ENCODE measurements around the gene TMEM135. TPM values are rescaled to one million over a fixed set of nuclear protein-coding genes. Genes with fewer than 3 reads are reported as not detected.
"Not testable (repeated sequence)": the region's sequence is repeated elsewhere in the genome, so short reads cannot be mapped to it uniquely, and the experiment has no call there.

The TMEM135 gene
- total RNA-seq (10 to 100 TPM; 23.9 to 25.3 TPM), total RNA-seq (14.5 to 26.4 reads per million in 2 donors)

DNA sequence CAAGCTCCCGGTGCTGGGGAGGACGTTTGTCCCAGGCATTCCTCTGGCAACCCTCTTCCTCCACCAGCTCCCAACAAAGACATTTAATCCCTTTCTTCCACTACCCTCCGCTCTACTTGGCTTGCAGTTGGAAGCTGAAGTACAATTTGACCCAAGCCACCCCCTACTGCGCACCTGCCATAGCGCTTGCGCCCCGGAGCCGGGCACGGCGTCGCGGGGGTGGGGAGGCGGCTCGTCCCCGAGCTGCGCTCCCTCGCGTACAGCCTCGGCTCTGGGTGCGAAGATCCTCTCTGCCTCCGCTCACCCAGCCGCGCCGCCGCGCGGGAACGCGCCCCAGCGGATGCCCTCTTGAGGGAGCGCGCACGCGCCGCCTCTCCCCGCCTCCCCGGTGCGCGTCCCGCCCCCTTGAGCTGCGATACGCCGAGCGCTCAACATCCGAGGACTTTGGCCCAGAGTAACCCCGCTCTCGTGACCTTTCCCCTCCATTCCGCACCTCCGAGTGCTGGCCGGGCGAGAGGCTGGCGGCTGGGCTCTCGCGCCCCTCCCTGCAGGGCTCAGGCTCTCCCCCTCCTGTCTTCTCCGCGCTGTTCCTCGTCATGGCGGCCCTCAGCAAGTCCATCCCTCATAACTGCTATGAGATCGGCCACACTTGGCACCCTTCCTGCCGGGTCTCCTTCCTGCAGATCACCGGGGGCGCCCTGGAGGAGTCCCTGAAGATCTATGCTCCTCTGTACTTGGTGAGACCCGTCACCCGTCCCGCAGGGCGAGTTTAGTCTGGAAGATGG is at the start of gene TMEM135:
TSS of gene TMEM135 (plus strand) at position 485 of the 785 bp plus-strand sequence. CDS start at position 597, 112 bp downstream.
- Mint-ChIP-seq H3K27me3 (peaks cover 5% of the 10 kb centered on the region), H3K4me1 (peaks cover 41% of the 10 kb centered on the region), H3K27ac (peak within 1 kb of the TSS; percentile 83), H3K36me3 (ENCODE audit: low read depth) (no peaks in the 10 kb centered on the region), H3K4me3 (peak within 1 kb of the TSS; percentile 98)
- no peaks in the 10 kb centered on the region for H3K9me3 ChIP-seq (ENCODE audit: control insufficient read depth, low read length, poor library complexity, severe bottlenecking)
- ATAC-seq = peak; percentile 97
- peak; percentile 83 to 88 (median 84) for DNase-seq

DNA sequence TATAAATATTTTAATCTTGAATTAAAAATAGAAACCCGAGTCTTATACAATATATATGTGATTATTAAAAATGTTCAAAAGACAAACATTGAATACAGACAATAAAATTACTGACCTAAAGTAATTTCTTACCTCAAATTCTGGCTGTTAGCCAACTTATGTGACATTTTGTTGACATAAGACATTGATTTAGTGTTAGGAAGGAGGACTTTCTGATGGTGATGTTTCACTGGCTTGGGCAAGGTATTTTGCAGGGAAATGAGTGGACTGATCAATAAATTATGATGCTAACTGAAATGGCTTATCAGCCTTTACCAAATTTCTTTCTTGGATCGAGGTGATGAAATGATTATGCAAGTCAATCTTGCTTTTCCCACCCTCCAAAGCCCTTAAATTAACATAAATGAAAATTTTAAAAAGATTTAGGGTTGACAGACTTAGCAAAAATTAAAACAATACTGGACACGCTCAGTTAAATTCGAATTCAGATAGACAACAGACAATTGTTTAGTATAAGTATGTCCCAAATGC is 49.3 kb upstream of the TMEM135 start:
- DNase-seq (no peak), ATAC-seq (no peak)
- peaks cover 46% of the 10 kb centered on the region for H3K27me3 Mint-ChIP-seq
- no peaks in the 10 kb centered on the region for H3K36me3 Mint-ChIP-seq (ENCODE audit: low read depth)
- no peaks in the 10 kb centered on the region for H3K9me3 ChIP-seq (ENCODE audit: control insufficient read depth, low read length, poor library complexity, severe bottlenecking)
- H3K4me3 Mint-ChIP-seq = no peak overlapping the region
- no peak overlapping the region for H3K27ac Mint-ChIP-seq
- H3K4me1 Mint-ChIP-seq = no peaks in the 10 kb centered on the region

DNA sequence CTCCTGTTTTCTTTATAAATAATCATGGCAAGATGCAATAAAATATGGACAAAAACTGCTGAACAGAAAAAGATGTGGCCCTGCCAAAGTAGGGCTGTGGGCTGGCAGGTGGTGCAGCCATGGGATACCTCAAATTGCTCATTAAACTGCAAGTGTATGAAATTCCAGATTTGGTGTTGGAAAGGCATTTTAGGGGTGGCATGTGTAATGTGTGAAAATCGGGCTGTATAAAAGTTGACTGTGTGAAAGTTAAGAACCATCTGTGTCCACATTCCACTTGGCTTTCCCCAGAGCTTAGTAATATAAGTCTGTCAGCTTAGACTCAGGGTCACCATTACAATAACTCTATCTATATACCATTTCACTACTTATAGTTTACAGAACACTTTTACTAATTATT is 47.7 kb upstream of the TMEM135 start:
- no peaks in the 10 kb centered on the region for H3K36me3 Mint-ChIP-seq (ENCODE audit: low read depth)
- ATAC-seq (no peak), DNase-seq (no peak)
- no peaks in the 10 kb centered on the region for H3K4me1 Mint-ChIP-seq
- no peak overlapping the region for H3K27ac Mint-ChIP-seq
- no peaks in the 10 kb centered on the region for H3K9me3 ChIP-seq (ENCODE audit: control insufficient read depth, low read length, poor library complexity, severe bottlenecking)
- peaks cover 36% of the 10 kb centered on the region for H3K27me3 Mint-ChIP-seq
- no peak overlapping the region for H3K4me3 Mint-ChIP-seq

DNA sequence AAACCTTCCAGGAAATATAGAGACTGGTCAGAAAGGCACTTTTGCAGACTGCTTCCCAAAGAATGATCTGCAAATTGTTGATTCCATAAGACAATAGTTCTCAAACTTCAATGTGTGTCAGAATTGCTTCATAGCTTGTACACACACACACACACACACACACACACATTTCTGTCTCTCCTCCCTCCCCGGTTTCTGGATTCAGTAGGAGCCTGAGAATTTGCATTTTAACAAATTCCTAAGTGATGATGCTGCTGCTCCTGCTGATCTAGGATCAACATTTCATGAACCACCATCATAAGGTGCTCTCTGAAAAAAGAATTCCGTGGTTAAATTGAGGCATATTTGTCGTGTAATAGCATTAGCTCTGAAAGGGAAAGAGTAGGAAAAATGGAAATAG is 47.2 kb upstream of the TMEM135 start:
- no peaks in the 10 kb centered on the region for H3K36me3 Mint-ChIP-seq (ENCODE audit: low read depth)
- H3K27ac Mint-ChIP-seq = no peak overlapping the region
- ATAC-seq = no peak
- H3K4me3 Mint-ChIP-seq = no peak overlapping the region
- no peak for DNase-seq
- H3K27me3 Mint-ChIP-seq = peaks cover 31% of the 10 kb centered on the region
- H3K4me1 Mint-ChIP-seq = no peaks in the 10 kb centered on the region
- no peaks in the 10 kb centered on the region for H3K9me3 ChIP-seq (ENCODE audit: control insufficient read depth, low read length, poor library complexity, severe bottlenecking)

DNA sequence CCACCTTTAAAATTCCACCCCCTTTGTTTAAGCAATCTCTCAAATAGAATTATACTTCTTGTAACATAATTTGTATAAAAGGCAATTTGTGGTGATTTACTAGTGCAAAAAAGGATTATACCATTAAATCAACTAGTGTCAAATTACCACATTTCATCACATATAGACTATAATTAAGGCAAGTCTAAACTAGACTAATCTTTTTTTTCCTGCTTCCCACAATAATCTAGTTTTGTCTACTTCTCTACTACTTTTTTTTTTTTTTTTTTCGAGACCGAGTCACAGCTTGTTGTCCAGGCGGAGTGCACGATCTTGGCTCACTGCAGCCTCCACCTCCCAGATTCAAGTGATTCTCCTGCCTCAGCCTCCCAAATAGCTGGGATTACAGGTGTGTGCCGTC is 46.4 kb upstream of the TMEM135 start:
- Mint-ChIP-seq H3K27ac (no peak overlapping the region), H3K4me1 (no peaks in the 10 kb centered on the region), H3K27me3 (peaks cover 24% of the 10 kb centered on the region), H3K36me3 (ENCODE audit: low read depth) (no peaks in the 10 kb centered on the region), H3K4me3 (no peak overlapping the region)
- H3K9me3 ChIP-seq (ENCODE audit: control insufficient read depth, low read length, poor library complexity, severe bottlenecking) = no peaks in the 10 kb centered on the region
- DNase-seq (no peak), ATAC-seq (no peak)

DNA sequence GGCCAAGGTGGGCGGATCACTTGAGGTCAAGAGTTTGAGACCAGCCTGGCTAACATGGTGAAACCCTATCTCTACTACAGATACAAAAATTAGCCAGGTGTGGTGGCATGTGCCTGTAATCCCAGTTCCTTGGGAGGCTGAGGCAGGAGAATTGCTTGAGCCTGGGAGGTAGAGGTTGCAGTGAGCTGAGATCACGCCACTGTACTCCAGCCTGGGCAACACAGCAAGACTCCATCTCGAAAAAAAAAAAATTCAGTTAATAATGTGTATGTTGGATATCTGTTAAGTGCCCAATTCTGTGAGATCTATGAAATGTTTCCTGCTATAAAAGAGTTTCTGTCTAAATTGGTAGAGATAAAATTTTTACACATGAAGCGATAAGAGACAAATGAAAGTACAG is 45.4 kb upstream of the TMEM135 start:
- not testable (repeated sequence) for H3K9me3 ChIP-seq (ENCODE audit: control insufficient read depth, low read length, poor library complexity, severe bottlenecking); H3K27ac Mint-ChIP-seq; H3K36me3 Mint-ChIP-seq (ENCODE audit: low read depth); H3K4me3 Mint-ChIP-seq; DNase-seq; H3K4me1 Mint-ChIP-seq; ATAC-seq
- H3K27me3 Mint-ChIP-seq = peaks cover 24% of the 10 kb centered on the region

DNA sequence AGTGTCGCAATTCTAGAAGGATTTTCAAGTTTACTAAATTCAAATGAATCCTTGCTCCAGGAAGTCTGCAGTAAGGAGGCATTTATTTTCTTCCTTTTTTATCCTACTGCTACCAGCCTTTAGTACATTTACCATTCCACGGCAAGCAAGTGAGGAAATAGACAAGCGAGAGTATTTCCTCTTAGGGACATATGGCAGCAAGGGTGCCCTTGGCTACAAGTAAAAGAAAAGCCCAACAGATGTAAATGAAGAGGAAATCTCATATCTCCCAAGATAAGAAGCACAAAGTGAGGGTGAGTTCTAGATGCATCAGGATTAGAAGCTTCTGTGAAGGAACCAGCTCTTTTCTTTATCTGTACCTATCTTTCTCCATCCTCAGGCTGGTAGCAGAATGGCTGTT is 44.7 kb upstream of the TMEM135 start:
- H3K4me1 Mint-ChIP-seq = no peaks in the 10 kb centered on the region

DNA sequence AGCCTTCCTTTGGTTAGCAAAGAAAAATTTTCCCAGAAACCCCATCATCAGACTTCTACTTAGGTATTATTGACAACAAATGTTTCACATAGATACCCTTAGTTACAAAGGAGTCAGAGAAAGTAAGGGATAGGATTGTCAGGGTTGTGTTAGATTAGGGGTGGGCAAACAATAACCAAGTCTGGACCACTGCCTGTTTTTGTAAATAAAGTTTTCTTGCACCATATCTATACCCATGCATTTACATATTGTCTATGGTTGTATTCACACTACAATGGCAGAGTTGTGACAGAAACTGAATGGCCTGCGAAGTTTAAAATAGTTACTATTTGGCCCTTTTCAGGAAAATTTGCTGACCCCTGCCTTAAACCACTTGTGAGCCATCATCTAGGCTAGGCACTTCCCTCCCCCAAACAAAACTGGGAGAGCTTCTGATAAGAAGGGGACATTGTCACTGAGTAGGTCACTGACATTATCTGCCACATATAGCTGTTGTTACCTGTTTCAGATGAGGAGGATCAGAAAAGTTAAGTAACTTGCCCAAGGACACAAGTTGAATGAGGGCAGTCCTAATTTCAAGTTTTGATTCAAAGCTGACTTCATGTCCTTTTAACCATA is 40.7 kb upstream of the TMEM135 start:
- ATAC-seq (no peak), DNase-seq (no peak)
- peaks cover 14% of the 10 kb centered on the region for H3K27me3 Mint-ChIP-seq
- no peaks in the 10 kb centered on the region for H3K4me1 Mint-ChIP-seq
- H3K27ac Mint-ChIP-seq = no peak overlapping the region
- H3K4me3 Mint-ChIP-seq = no peak overlapping the region
- no peaks in the 10 kb centered on the region for H3K9me3 ChIP-seq (ENCODE audit: control insufficient read depth, low read length, poor library complexity, severe bottlenecking)
- H3K36me3 Mint-ChIP-seq (ENCODE audit: low read depth) = no peaks in the 10 kb centered on the region

More for the DNA sequence above, 44.7 kb upstream of the TMEM135 start:
- H3K9me3 ChIP-seq (ENCODE audit: control insufficient read depth, low read length, poor library complexity, severe bottlenecking) = no peaks in the 10 kb centered on the region
- Mint-ChIP-seq H3K27me3 (peaks cover 24% of the 10 kb centered on the region), H3K36me3 (ENCODE audit: low read depth) (no peaks in the 10 kb centered on the region), H3K27ac (no peak overlapping the region), H3K4me3 (no peak overlapping the region)
- ATAC-seq = no peak
- no peak for DNase-seq

DNA sequence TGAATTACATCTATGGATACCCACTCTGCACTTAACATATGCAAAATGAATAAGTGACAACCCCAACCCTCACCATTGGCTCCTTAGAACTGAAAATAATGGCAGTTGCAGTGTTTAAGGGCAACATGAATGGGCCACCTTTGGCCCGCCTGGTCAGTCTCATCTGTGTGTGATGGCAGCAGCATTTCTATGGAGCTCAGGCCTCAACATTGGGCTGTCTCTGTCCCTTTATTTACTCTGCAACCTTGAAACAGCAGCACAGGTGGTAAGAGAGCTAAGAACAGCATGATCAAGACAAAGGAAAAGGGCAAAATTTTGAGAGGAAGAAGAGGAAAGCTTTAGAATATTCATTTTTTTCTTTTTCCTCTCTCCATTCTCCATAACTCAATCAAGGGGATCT is 38.3 kb upstream of the TMEM135 start:
- Mint-ChIP-seq H3K27ac (no peak overlapping the region), H3K4me1 (no peaks in the 10 kb centered on the region), H3K27me3 (peaks cover 4% of the 10 kb centered on the region), H3K4me3 (no peak overlapping the region), H3K36me3 (ENCODE audit: low read depth) (no peaks in the 10 kb centered on the region)
- no peak for DNase-seq
- no peaks in the 10 kb centered on the region for H3K9me3 ChIP-seq (ENCODE audit: control insufficient read depth, low read length, poor library complexity, severe bottlenecking)
- ATAC-seq = no peak

DNA sequence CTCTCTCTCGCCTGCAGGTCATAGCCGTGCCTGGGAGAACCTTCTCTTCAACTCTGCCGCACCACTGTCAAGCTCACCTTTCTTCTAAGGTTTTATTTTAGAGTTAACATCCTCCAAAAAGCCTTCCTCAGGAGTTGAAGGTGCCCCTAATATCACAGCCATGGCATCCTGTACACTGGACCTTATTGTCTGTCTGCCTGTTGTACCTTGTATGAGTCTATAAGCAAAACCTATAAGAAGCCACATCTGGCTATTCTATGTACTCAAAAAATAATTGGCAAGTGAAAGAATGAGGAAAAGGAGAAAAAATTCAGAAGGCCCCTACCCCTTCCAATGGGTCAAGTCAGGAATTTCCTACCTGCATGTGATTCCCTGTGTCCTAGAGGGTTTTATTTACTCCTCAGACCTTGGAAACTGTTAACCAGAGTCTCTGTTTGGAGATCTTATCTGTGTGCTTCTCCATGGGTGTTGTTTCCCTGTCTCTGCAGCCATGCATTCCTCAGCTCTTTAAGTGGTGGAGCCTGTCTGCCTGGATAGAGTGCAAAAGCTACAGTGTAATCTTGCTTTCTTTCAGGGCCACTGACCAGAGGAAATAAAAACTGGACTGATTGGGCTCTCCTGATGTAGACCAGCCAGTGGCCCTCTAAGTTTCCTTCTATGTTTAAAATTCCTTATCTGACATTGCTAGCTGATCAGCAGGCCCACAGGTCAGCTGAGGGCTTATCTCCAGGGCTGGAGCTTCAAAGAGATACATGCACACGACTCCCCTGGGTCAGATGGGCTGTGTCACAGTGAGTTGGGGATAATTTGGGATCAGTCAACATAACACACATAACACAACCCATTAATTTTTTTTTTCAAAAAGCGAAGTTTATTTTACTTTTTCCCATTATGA is 37.6 kb upstream of the TMEM135 start:
- no peak for ATAC-seq
- Mint-ChIP-seq H3K36me3 (ENCODE audit: low read depth) (no peaks in the 10 kb centered on the region), H3K27me3 (peaks cover 10% of the 10 kb centered on the region), H3K27ac (no peak overlapping the region), H3K4me3 (no peak overlapping the region), H3K4me1 (no peaks in the 10 kb centered on the region)
- DNase-seq = no peak
- H3K9me3 ChIP-seq (ENCODE audit: control insufficient read depth, low read length, poor library complexity, severe bottlenecking) = no peaks in the 10 kb centered on the region

DNA sequence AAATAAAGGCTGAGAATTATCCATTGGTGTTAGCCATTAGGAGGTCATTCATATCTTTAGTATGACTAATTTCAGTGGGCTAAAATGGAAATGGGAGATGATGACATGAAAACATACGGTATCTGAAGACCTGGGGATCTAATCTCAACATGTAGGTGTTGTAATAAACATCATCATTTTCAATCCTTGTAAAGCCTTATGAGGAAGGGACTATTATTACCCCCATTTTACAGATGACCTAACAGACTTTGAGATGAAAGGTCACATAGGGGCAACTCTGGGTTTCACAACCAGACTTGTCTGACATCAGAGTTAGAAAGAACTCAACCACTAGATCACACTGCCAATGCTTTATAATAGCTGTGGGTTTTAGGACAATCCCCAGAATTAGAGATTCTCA is 34.8 kb upstream of the TMEM135 start:
- Mint-ChIP-seq H3K27me3 (peaks cover 26% of the 10 kb centered on the region), H3K4me1 (no peaks in the 10 kb centered on the region), H3K36me3 (ENCODE audit: low read depth) (no peaks in the 10 kb centered on the region), H3K4me3 (no peak overlapping the region), H3K27ac (no peak overlapping the region)
- no peaks in the 10 kb centered on the region for H3K9me3 ChIP-seq (ENCODE audit: control insufficient read depth, low read length, poor library complexity, severe bottlenecking)
- DNase-seq (no peak), ATAC-seq (no peak)

DNA sequence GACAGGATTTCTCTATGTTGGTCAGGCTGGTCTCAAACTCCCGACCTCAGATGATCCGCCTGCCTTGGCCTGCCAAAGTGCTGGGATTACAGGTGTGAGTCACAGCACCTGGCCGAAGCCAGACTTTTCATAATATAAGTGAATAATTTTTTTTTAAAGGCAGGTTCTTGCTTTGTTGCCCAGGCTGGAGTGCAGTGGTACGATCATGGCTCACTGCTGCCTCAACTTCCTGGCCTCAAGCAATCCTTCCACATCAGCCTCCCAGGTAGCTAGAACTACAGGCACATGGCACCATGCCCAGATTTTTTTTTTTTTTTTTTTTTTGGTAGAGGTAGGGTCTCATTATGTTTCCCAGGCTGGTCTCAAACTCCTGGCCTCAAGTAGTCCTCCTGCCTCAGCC is 33.5 kb upstream of the TMEM135 start:
- not testable (repeated sequence) for DNase-seq; H3K4me1 Mint-ChIP-seq; H3K27ac Mint-ChIP-seq; ATAC-seq; H3K36me3 Mint-ChIP-seq (ENCODE audit: low read depth); H3K9me3 ChIP-seq (ENCODE audit: control insufficient read depth, low read length, poor library complexity, severe bottlenecking); H3K4me3 Mint-ChIP-seq
- peaks cover 28% of the 10 kb centered on the region for H3K27me3 Mint-ChIP-seq

DNA sequence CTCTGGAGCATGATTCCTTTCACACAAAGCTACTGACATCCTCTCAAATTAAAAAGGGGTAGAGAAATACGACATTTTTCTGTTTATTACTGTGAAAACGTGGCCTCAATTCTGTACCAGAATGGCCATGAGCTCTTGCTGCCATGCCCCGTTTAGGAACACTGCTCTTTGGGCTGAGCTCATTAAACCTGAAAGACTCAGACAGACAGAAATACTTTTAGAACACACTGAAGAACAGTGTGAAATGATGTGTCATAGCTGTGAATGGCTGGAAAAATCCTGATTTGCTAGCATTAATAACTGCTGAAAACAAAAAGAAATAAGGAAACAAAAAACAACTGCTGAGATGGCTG is 32.2 kb upstream of the TMEM135 start:
- peaks cover 1% of the 10 kb centered on the region for H3K4me1 Mint-ChIP-seq
- no peaks in the 10 kb centered on the region for H3K9me3 ChIP-seq (ENCODE audit: control insufficient read depth, low read length, poor library complexity, severe bottlenecking)
- H3K27ac Mint-ChIP-seq = no peak overlapping the region
- no peaks in the 10 kb centered on the region for H3K36me3 Mint-ChIP-seq (ENCODE audit: low read depth)
- no peak overlapping the region for H3K4me3 Mint-ChIP-seq
- H3K27me3 Mint-ChIP-seq = peaks cover 28% of the 10 kb centered on the region
- ATAC-seq (no peak), DNase-seq (no peak)

Measured in T-helper 17 cell (primary cell).